ENCODE results near the gene MNT. TPM values are rescaled to one million over a fixed set of nuclear protein-coding genes. Genes with fewer than 3 reads are reported as not detected.

The MNT gene
- total RNA-seq, 4 donors from 2014 or later: 2.9 to 5.4 (median 4.2) TPM

DNA sequence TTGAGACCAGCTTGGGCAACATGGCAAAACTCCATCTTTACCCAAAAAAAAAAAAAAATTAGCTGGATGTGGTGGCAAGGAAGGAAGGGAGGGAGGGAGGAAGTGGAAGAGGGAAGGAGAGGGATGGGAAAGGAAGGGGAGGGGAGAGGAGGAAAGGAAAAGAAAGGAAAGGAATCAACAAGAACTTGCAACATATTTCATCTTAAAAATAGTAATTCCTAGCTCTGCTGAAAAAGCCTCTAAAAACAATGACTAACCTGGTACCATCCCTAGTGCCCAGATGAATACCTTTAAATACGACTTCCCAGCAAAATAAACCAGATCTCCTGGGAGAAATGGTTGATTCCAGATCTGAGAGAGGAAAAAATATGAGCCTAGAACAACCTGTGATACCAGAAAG, 27.1 kb upstream of the MNT start:
- in situ Hi-C loops (cut with MboI; ENCODE audit: low sequenced_read_pairs in 4 of 4): loop anchor here in 1 of 4 donors (5.0 kb wide), 1 partner anchor 51 kb away; no protein-coding TSS in a partner anchor
- intact Hi-C loops (cut with DNase I; ENCODE audit: low total_unique reads): no loop called here
- ATAC-seq: no peak
- Histone ChIP-seq H3K4me3 (no peak overlapping the region), H3K27ac (no peak overlapping the region), H3K4me1 (peaks cover 3 to 10% of the 10 kb centered on the region in 2 donors), H3K27me3 (no peaks in the 10 kb centered on the region), H3K36me3 (no peaks in the 10 kb centered on the region), H3K9me3 (no peaks in the 10 kb centered on the region)
- DNase-seq: no peak
- TF ChIP-seq, protein P1, sequence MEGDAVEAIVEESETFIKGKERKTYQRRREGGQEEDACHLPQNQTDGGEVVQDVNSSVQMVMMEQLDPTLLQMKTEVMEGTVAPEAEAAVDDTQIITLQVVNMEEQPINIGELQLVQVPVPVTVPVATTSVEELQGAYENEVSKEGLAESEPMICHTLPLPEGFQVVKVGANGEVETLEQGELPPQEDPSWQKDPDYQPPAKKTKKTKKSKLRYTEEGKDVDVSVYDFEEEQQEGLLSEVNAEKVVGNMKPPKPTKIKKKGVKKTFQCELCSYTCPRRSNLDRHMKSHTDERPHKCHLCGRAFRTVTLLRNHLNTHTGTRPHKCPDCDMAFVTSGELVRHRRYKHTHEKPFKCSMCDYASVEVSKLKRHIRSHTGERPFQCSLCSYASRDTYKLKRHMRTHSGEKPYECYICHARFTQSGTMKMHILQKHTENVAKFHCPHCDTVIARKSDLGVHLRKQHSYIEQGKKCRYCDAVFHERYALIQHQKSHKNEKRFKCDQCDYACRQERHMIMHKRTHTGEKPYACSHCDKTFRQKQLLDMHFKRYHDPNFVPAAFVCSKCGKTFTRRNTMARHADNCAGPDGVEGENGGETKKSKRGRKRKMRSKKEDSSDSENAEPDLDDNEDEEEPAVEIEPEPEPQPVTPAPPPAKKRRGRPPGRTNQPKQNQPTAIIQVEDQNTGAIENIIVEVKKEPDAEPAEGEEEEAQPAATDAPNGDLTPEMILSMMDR (IDR thresholded peaks at IDR 0.05 in 4 of 5, conservative IDR thresholded peaks at IDR 0.05 in 1 of 5): no peak
- TF ChIP-seq POLR2A (IDR thresholded peaks at IDR 0.05): no peak

DNA sequence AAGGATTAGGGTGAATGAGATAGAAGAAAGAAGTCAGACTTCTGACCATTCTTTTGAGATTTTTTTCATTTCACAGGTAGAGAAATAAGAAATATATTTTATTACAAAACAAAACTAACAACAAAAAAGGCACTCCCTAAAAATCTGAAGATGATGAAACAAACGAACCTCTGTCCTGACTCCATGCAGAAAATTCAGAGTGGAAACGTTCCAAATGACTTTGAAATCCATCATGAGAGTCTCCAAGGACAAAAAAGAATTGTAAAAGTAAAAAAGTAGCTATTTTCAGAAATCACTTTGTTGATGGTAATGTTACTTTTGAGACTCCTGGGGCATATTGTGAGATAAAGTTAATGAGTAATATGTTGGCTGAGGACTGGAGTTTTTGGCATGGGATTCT, 26.4 kb upstream of the MNT start:
- TF ChIP-seq POLR2A (IDR thresholded peaks at IDR 0.05): no peak
- TF ChIP-seq, protein P1 (IDR thresholded peaks at IDR 0.05 in 4 of 5, conservative IDR thresholded peaks at IDR 0.05 in 1 of 5): no peak
- no peak overlapping the region for H3K4me3 ChIP-seq
- H3K27me3 ChIP-seq: no peaks in the 10 kb centered on the region
- in situ Hi-C loops (cut with MboI; ENCODE audit: low sequenced_read_pairs in 4 of 4): loop anchor here in 1 of 4 donors (5.0 kb wide), 1 partner anchor 50 kb away; no protein-coding TSS in a partner anchor
- no peak overlapping the region for H3K27ac ChIP-seq
- intact Hi-C loops (cut with DNase I; ENCODE audit: low total_unique reads): no loop called here
- peaks cover 3 to 10% of the 10 kb centered on the region in 2 donors for H3K4me1 ChIP-seq
- no peaks in the 10 kb centered on the region for H3K9me3 ChIP-seq
- H3K36me3 ChIP-seq: no peaks in the 10 kb centered on the region
- DNase-seq (no peak), ATAC-seq (no peak)

DNA sequence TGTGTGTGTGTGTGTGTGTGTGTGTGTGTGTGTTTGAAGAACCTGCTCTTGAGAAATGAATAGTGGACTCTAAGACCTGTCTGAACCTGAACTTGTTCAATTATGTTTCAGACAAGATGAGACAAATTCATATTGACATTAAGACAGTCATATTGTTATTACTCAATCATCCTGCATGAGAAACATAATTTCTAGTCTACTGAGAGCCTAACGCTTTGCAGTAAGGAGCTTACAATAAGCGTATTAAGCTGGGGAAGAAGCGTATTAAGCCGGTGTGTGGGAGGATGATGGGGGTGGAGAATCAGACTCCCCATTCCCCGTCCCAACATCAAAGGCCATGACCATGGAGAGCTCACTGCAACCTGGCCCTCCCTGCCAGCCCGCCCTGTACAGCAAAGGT, 22.4 kb upstream of the MNT start:
- in situ Hi-C loops (cut with MboI; ENCODE audit: low sequenced_read_pairs in 4 of 4): loop anchor here in 1 of 4 donors (25.0 kb wide), 1 partner anchor 289 kb away; the partner anchor contains the start of gene CLUH
- peaks cover 9 to 16% of the 10 kb centered on the region in 2 donors for H3K4me1 ChIP-seq
- intact Hi-C loops (cut with DNase I; ENCODE audit: low total_unique reads): no loop called here
- ATAC-seq (no peak), DNase-seq (no peak)
- no peaks in the 10 kb centered on the region for H3K27me3 ChIP-seq
- H3K36me3 ChIP-seq: peaks cover 0 to 17% of the 10 kb centered on the region in 2 donors
- H3K9me3 ChIP-seq: no peaks in the 10 kb centered on the region
- no peak overlapping the region for H3K4me3 ChIP-seq
- H3K27ac ChIP-seq: no peak overlapping the region
- TF ChIP-seq, protein P1 (IDR thresholded peaks at IDR 0.05 in 4 of 5, conservative IDR thresholded peaks at IDR 0.05 in 1 of 5): no peak
- TF ChIP-seq POLR2A (IDR thresholded peaks at IDR 0.05): no peak

DNA sequence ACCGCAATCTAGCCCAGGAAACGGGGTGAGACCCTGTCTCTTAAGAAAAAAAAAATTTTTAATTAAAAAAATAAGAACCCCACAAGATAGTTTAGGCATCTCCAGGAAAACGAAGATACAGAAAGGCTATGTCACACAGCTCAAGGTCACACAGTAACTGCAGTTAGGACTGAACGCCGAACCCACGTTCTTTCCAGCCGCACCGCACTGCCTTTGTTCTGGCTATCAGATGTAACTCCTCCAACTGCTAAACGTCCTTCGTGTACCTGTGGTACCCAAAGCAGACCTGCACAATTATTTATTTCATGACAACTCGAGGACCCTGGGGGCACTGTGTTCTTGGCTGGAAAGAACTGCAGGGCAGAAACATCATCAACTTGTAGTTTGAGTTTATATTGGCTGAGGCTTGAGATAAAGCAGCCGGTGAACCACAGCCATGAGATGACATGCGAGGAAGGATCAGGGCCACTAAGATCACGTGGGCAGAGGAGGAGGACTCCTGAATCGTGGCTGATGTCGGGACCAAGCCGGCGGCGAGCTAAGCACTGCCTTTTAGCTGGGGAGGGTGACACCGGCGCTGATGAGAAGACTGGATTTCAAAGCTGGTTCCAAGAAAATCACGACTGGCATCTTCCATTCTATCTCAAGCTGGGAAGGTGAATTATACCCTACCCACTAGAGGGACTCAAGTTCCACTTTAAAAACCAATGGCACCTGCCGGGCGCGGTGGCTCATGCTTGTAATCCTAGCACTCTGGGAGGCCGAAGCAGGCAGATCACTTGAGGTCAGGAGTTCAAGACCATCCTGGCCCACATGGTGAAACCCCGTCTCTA, 20.7 kb upstream of the MNT start:
- in situ Hi-C loops (cut with MboI; ENCODE audit: low sequenced_read_pairs in 4 of 4): loop anchor here in 1 of 4 donors (25.0 kb wide), 1 partner anchor 291 kb away; the partner anchor contains the start of gene CLUH
- Histone ChIP-seq H3K27ac (peak overlapping the region in 2 of 4 donors; percentile 3 to 43), H3K4me3 (no peak overlapping the region), H3K36me3 (peaks cover 0 to 17% of the 10 kb centered on the region in 2 donors), H3K9me3 (no peaks in the 10 kb centered on the region), H3K4me1 (peaks cover 9 to 14% of the 10 kb centered on the region in 2 donors), H3K27me3 (no peaks in the 10 kb centered on the region)
- intact Hi-C loops (cut with DNase I; ENCODE audit: low total_unique reads): no loop called here
- TF ChIP-seq POLR2A (IDR thresholded peaks at IDR 0.05): no peak
- TF ChIP-seq, protein P1 (IDR thresholded peaks at IDR 0.05 in 4 of 5, conservative IDR thresholded peaks at IDR 0.05 in 1 of 5): peak in 2 of 5 experiments; percentile 17 to 35
- DNase-seq (peak in 1 of 2 donors; percentile 51), ATAC-seq (peak in 1 of 2 donors; percentile 57)

Data from gastrocnemius medialis (tissue), 4 donors.